HEK293T (cell line): ENCODE data around the gene OPHN1.
A peak's percentile ranks its signal among the peaks of the same experiment; 100 is the strongest.

Experiments
- CTCF ChIA-PET: fragments of 350-600 bp; formaldehyde crosslinking; extraction: SDS; loops from one replicate; lab custom pipeline; 2021; ENCODE audit warnings: antibody characterized with exemption, inconsistent platforms; lab: Yijun Ruan, JAX
- POLR2A ChIA-PET: fragments of 350-600 bp; formaldehyde crosslinking; extraction: SDS; loops from one replicate; lab custom pipeline; 2020; ENCODE audit warnings: antibody characterized with exemption, inconsistent platforms; lab: Yijun Ruan, JAX
- DNase-seq: peaks from one replicate; pipeline ENCODE4 v3.0.0; 2012; ENCODE audit warnings: mixed read lengths; ENCODE audit errors: extremely low spot score
- ARNT ChIP-seq: fragments of 450-650 bp; IDR thresholded peaks from 2 replicates; pipeline ENCODE4 v1.6.1; 2017; ENCODE audit warnings: mild to moderate bottlenecking
- BHLHE40 ChIP-seq: fragments of 450-650 bp; IDR thresholded peaks from 2 replicates; pipeline ENCODE4 v1.6.1; 2016; ENCODE audit warnings: mild to moderate bottlenecking, moderate library complexity, borderline replicate concordance
- CTBP1 ChIP-seq: fragments of 450-650 bp; IDR thresholded peaks from 2 replicates; pipeline ENCODE4 v1.6.1; 2016; ENCODE audit warnings: borderline replicate concordance
- ELF4 ChIP-seq: fragments of 450-650 bp; IDR thresholded peaks from 2 replicates; pipeline ENCODE4 v1.6.1; 2017; ENCODE audit warnings: antibody characterized with exemption
- FOXA1 ChIP-seq: fragments of 450-650 bp; IDR thresholded peaks from 2 replicates; pipeline ENCODE4 v1.6.1; 2016; ENCODE audit warnings: mild to moderate bottlenecking
- FOXK2 ChIP-seq: fragments of 450-650 bp; IDR thresholded peaks from 2 replicates; pipeline ENCODE4 v1.6.1; 2016; ENCODE audit warnings: mild to moderate bottlenecking
- FOXM1 ChIP-seq: fragments of 450-650 bp; IDR thresholded peaks from 2 replicates; pipeline ENCODE4 v1.6.1; 2017; ENCODE audit warnings: mild to moderate bottlenecking, borderline replicate concordance
- HDGF ChIP-seq: fragments of 450-650 bp; IDR thresholded peaks from 2 replicates; pipeline ENCODE4 v1.6.1; 2017; ENCODE audit warnings: antibody characterized with exemption, borderline replicate concordance
- L3MBTL2 ChIP-seq: fragments of 450-650 bp; conservative IDR thresholded peaks from 2 replicates; pipeline ENCODE4 v1.6.1; 2016; ENCODE audit warnings: mild to moderate bottlenecking
- LEF1 ChIP-seq: fragments of 450-650 bp; IDR thresholded peaks from 2 replicates; pipeline ENCODE4 v1.6.1; 2017; ENCODE audit warnings: mild to moderate bottlenecking, borderline replicate concordance
- NFRKB ChIP-seq: fragments of 450-650 bp; IDR thresholded peaks from 2 replicates; pipeline ENCODE4 v1.6.1; 2016; ENCODE audit warnings: mild to moderate bottlenecking, moderate library complexity
- SP1 ChIP-seq: fragments of 450-650 bp; IDR thresholded peaks from 2 replicates; pipeline ENCODE4 v1.6.1; 2017
- SUZ12 ChIP-seq: fragments of 450-650 bp; IDR thresholded peaks from 2 replicates; pipeline ENCODE4 v1.6.1; 2016; ENCODE audit warnings: mild to moderate bottlenecking
- TARDBP ChIP-seq: fragments of 450-650 bp; IDR thresholded peaks from 2 replicates; pipeline ENCODE4 v1.6.1; 2016
- ZNF384 ChIP-seq: fragments of 450-650 bp; IDR thresholded peaks from 2 replicates; pipeline ENCODE4 v1.6.1; 2016
- TF ChIP-seq, protein P1 (sequence below): fragments of 450-650 bp; IDR thresholded peaks from 2 replicates; pipeline ENCODE4 v1.6.1; 2016

Gene OPHN1

DNA sequence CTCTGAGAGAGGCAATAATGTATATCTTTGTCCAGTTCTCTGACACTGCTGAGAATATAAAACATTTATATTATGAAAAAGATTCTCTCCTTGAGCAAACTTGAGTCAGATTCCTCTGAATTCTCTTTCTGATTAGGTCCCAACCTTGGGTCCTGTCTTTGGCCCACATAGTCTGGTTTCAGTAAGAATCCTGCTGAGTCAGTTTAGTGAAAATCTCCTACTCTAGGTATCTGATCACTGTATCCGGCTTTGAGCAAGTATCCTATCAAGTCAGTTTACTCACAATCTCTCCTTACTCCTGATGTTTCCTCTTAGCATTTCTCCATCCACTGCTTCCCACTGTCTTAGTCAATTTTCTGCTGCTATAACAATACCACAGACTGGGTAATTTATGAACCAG, 253.9 kb downstream of the OPHN1 start:
- ChIA-PET POLR2A (no interaction called here), CTCF (no interaction called here)
- no peak for DNase-seq
- no peak for TF ChIP-seq CTBP1
- TF ChIP-seq SP1 = no peak
- TF ChIP-seq TARDBP = no peak
- no peak for TF ChIP-seq NFRKB
- TF ChIP-seq FOXA1 = no peak
- TF ChIP-seq ELF4 = no peak
- TF ChIP-seq LEF1 = no peak
- TF ChIP-seq ARNT = no peak
- TF ChIP-seq L3MBTL2 = no peak
- no peak for TF ChIP-seq FOXM1
- no peak for TF ChIP-seq HDGF
- no peak for TF ChIP-seq FOXK2
- TF ChIP-seq ZNF384 = no peak
- TF ChIP-seq, protein P1, sequence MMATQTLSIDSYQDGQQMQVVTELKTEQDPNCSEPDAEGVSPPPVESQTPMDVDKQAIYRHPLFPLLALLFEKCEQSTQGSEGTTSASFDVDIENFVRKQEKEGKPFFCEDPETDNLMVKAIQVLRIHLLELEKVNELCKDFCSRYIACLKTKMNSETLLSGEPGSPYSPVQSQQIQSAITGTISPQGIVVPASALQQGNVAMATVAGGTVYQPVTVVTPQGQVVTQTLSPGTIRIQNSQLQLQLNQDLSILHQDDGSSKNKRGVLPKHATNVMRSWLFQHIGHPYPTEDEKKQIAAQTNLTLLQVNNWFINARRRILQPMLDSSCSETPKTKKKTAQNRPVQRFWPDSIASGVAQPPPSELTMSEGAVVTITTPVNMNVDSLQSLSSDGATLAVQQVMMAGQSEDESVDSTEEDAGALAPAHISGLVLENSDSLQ = no peak
- no peak for TF ChIP-seq SUZ12
- no peak for TF ChIP-seq BHLHE40

DNA sequence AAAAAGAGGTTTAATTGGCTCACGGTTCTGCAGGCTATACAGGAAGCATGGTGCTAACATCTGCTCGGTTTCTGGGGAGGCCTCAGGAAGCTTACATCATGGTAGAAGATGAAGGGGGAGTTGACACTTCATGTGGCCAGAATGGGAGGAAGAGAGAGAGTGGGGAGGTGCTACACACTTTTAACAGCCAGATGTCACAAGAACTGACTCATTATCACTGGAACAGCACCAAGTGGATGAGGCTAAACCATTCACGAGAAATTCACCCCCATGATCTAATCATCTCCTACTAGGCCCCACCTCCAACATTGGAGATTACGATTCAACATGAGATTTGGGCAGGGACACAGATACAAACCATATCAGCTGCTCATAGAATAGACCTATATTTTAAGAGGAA, 255.8 kb downstream of the OPHN1 start:
- POLR2A ChIA-PET = no interaction called here
- CTCF ChIA-PET = interaction anchor here (0.6 kb wide), 1 partner anchor 19 kb away, joined by 5 read pairs; no protein-coding TSS in a partner anchor
- TF ChIP-seq ZNF384 = no peak
- no peak for TF ChIP-seq FOXK2
- DNase-seq = no peak

DNA sequence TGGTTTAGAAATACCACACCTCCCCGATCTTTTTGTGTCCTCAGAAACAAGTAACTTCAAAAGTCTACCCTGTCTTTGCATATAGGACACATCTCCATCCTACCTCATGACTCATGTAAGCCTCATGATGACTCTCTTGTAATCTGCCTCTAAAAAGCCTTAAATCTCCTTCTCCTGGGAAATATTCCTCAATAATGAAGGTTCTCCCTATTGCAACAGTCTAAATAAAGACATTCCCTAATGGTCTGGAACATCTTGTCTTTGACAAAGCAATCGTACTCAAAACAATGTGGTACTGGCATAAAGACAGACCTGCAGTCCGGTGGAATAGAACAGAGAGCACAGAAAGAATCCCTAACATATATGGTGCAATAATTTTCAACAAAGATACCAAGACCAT, 257.7 kb downstream of the OPHN1 start:
- TF ChIP-seq FOXK2 (no peak), HDGF (no peak), ZNF384 (no peak), ELF4 (no peak), FOXM1 (no peak), TARDBP (no peak), SP1 (no peak), BHLHE40 (no peak), FOXA1 (no peak), NFRKB (no peak), L3MBTL2 (no peak), ARNT (no peak), SUZ12 (no peak), LEF1 (no peak), CTBP1 (no peak)
- TF ChIP-seq, protein P1 = no peak
- ChIA-PET POLR2A (no interaction called here), CTCF (no interaction called here)
- DNase-seq = no peak

DNA sequence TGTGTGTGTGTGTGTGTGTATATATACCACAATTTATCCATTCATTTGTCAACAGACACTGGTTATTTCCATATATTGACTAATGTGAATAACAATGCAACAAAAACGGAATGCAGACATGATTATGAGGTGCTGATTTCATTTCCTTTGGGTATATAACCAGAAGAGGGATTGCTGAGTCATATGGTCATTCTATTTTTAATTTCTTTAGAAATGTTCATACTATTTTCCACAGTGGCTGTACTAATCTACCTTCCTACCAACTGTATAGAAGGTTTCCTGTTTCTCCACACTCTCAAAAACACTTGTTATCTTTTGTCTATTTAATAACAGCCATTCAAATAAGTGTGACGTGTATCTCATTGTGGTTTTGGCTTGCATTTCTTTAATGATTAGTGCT, 269.9 kb downstream of the OPHN1 start:
- CTCF ChIA-PET = no interaction called here
- TF ChIP-seq ELF4 = no peak
- TF ChIP-seq FOXA1 = no peak
- TF ChIP-seq HDGF = no peak
- TF ChIP-seq SUZ12 = no peak
- TF ChIP-seq LEF1 = no peak
- TF ChIP-seq BHLHE40 = no peak
- TF ChIP-seq ZNF384 = no peak
- no peak for TF ChIP-seq CTBP1
- no peak for TF ChIP-seq FOXM1
- DNase-seq = no peak

DNA sequence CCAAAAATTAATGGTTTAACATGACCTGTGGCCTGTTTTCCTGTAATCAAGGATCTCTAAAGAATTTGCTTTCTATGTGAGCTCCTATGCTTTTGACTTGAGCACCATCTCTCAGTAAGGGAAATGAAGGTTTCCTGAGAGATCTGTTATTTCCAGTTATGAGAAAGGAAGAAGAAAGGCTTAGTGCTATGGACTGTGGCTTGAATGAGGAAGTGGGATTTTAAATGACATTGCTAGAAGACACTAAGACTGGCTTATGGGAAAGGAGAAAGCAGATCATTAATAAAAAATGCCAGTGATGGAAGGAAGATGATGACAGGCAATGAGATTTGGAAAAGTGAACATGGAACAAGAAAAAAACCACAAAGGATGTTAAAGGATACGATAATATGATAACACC, 285.4 kb downstream of the OPHN1 start:
- ChIA-PET CTCF (interaction anchor here (0.8 kb wide), 1 partner anchor 129 kb away, joined by 3 read pairs; no protein-coding TSS in a partner anchor), POLR2A (no interaction called here)
- no peak for TF ChIP-seq CTBP1
- no peak for TF ChIP-seq ZNF384
- TF ChIP-seq FOXK2 = no peak
- TF ChIP-seq SP1 = no peak
- no peak for TF ChIP-seq FOXA1
- no peak for TF ChIP-seq TARDBP
- TF ChIP-seq SUZ12 = no peak
- TF ChIP-seq NFRKB = no peak
- TF ChIP-seq L3MBTL2 = no peak
- TF ChIP-seq, protein P1 = no peak
- TF ChIP-seq FOXM1 = no peak
- TF ChIP-seq HDGF = no peak
- no peak for TF ChIP-seq LEF1
- TF ChIP-seq ARNT = no peak
- TF ChIP-seq ELF4 = no peak
- TF ChIP-seq BHLHE40 = no peak
- DNase-seq = no peak

More for the DNA sequence above, 269.9 kb downstream of the OPHN1 start:
- POLR2A ChIA-PET = no interaction called here

DNA sequence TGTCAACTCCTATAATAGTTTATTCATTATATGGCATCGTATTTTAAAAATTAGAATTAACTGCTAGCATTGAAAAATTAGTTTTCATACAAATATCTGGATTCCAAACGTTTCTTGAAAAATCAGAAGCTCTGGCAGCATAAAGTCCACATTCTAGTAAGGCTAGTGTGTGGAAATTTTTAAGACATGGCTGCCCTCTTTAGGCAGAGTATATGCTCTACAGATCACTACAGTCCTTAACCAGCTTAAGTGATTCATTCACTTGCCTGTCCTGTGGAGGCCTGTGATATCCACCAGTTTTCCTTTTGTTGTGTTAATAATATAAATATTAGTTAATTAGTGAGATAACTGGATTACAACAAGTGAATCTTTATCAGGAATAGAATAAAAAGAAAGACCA, 287.2 kb downstream of the OPHN1 start:
- DNase-seq = peak; percentile 20
- ChIA-PET CTCF (interaction anchor here (0.6 kb wide), 2 partner anchors 123 to 1059 kb away, joined by 3 read pairs; no protein-coding TSS in a partner anchor), POLR2A (no interaction called here)
- no peak for TF ChIP-seq BHLHE40
